ENCODE results near the gene SKI.
"Not testable (repeated sequence)": the region's sequence is repeated elsewhere in the genome, so short reads cannot be mapped to it uniquely, and the experiment has no call there.

SKI gene

GRCh38 chr1:2323451-2323974, 95.4 kb downstream of the SKI start:
- Histone ChIP-seq H3K4me3 (ENCODE audit: extremely low read depth, insufficient read depth, low read length, poor library complexity, severe bottlenecking) (no peak overlapping the region), H3K4me1 (ENCODE audit: control insufficient read depth, insufficient read depth, low read length, poor library complexity, severe bottlenecking) (peaks cover 20% of the 10 kb centered on the region), H3K9me3 (ENCODE audit: control insufficient read depth, low read length) (no peaks in the 10 kb centered on the region), H3K27ac (ENCODE audit: low read depth, low read length, severe bottlenecking) (no peak overlapping the region), H3K36me3 (ENCODE audit: control insufficient read depth, insufficient read depth, low read length) (no peaks in the 10 kb centered on the region)
- WGBS, 2 experiments (ENCODE audit: insufficient coverage in 2 of 2): 92 to 98% methylated on average over 12 of the region's 16 CpGs

DNA sequence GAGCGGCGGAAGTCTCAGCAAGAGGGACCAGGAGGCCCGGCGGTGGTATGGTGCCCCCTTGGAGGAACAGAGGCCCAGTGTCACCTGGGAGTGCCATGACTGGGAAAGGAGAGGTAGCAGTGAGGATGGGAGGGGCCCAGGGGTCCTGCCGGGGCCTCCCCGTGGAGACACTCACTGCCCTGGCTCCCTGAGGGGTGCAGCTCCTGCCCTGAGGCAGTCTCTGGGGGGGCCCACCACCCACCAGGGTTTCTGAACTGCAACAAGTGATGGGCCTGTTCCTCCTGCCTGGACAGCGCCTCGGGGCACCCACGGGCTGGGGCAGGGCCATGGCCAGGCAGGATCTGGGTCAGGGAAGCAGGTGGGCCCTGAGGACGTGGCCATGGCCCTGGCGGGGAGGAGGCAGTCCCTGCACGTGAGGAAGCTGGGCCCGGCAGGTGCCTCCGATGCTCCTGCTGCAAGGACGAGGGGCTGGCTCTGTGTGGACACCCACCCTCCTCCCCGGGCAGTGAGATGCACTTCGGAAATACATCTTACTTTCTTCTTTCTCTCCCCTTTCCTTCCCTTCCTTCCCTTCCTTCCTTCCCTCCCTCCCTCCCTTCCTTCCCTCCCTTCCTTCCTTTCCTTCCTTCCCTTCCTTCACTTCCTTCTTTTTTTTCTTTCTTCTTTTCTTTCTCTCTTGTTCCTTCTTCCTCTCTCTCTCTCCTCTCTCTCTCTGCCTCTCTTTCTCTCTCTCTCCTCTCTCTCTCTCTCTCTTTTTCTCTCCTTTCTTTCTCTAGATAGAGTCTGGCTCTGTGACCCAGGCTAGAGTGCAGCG, 96.6 kb downstream of the SKI start:
- Histone ChIP-seq H3K36me3 (ENCODE audit: control insufficient read depth, insufficient read depth, low read length) (no peaks in the 10 kb centered on the region), H3K4me3 (ENCODE audit: extremely low read depth, insufficient read depth, low read length, poor library complexity, severe bottlenecking) (no peak overlapping the region), H3K9me3 (ENCODE audit: control insufficient read depth, low read length) (no peaks in the 10 kb centered on the region), H3K4me1 (ENCODE audit: control insufficient read depth, insufficient read depth, low read length, poor library complexity, severe bottlenecking) (peaks cover 20% of the 10 kb centered on the region), H3K27ac (ENCODE audit: low read depth, low read length, severe bottlenecking) (no peak overlapping the region)
- 89% methylated on average over 15 to 16 of the region's 18 CpGs for WGBS, 2 experiments (ENCODE audit: insufficient coverage in 2 of 2)

DNA sequence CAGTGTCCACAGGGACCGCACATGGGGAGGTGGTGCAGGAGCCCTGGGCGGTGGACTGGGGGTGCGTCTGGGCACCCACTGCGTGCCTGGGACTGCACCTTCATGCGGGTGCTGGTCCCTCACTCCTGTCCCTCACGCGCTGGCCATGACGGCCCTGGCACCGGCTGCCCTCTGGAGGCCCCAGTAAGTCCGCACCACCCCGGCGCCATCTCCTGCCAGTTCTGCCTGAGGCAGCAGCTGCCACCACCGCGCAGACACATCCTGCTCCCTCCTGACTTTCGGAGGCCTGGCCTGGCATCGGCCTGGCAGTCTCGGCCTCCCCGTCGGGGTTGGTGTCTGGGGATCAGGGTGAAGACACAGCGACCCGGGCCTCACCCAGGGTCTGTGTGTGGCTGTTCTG, 98.4 kb downstream of the SKI start:
- peaks cover 14% of the 10 kb centered on the region for H3K4me1 ChIP-seq (ENCODE audit: control insufficient read depth, insufficient read depth, low read length, poor library complexity, severe bottlenecking)
- H3K9me3 ChIP-seq (ENCODE audit: control insufficient read depth, low read length): no peaks in the 10 kb centered on the region
- H3K36me3 ChIP-seq (ENCODE audit: control insufficient read depth, insufficient read depth, low read length): no peaks in the 10 kb centered on the region
- H3K4me3 ChIP-seq (ENCODE audit: extremely low read depth, insufficient read depth, low read length, poor library complexity, severe bottlenecking): no peak overlapping the region
- H3K27ac ChIP-seq (ENCODE audit: low read depth, low read length, severe bottlenecking): no peak overlapping the region
- WGBS, 2 experiments (ENCODE audit: insufficient coverage in 2 of 2): 92 to 94% methylated on average over 18 to 20 of the region's 21 CpGs

- 91 to 95% methylated on average over 2 of the region's 2 CpGs for WGBS, 2 experiments (ENCODE audit: insufficient coverage in 2 of 2)
Observed at GRCh38 chr1:2327162-2327561, 99.0 kb downstream of the SKI start.

DNA sequence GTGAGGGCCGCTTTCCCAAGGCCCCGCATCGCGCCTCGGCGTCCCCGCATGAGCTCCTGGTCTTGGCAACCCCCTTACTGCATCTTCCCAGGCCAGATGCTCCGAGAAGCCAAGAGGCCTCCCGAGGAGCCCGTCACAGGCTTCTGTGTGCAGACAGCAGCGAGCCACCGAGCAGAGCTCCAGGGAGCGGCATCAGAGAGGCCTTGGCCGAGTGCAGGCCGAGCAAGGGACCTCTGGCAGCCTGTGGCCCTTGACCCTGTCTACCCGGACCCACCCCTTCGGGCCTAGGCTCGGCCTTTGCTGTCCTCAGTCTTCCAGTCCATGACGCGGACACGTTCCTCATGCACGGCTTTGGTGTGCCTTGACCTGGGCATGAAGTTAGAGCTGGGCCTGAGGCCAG, 99.7 kb downstream of the SKI start:
- H3K4me1 ChIP-seq (ENCODE audit: control insufficient read depth, insufficient read depth, low read length, poor library complexity, severe bottlenecking): peaks cover under 1% of the 10 kb centered on the region
- H3K4me3 ChIP-seq (ENCODE audit: extremely low read depth, insufficient read depth, low read length, poor library complexity, severe bottlenecking): no peak overlapping the region
- H3K9me3 ChIP-seq (ENCODE audit: control insufficient read depth, low read length): no peaks in the 10 kb centered on the region
- no peaks in the 10 kb centered on the region for H3K36me3 ChIP-seq (ENCODE audit: control insufficient read depth, insufficient read depth, low read length)
- WGBS, 2 experiments (ENCODE audit: insufficient coverage in 2 of 2): 92 to 94% methylated on average over 22 of the region's 22 CpGs
- H3K27ac ChIP-seq (ENCODE audit: low read depth, low read length, severe bottlenecking): no peak overlapping the region

More at GRCh38 chr1:2327162-2327561, 99.0 kb downstream of the SKI start:
- not testable (repeated sequence) for H3K4me3 ChIP-seq (ENCODE audit: extremely low read depth, insufficient read depth, low read length, poor library complexity, severe bottlenecking); H3K4me1 ChIP-seq (ENCODE audit: control insufficient read depth, insufficient read depth, low read length, poor library complexity, severe bottlenecking); H3K36me3 ChIP-seq (ENCODE audit: control insufficient read depth, insufficient read depth, low read length); H3K27ac ChIP-seq (ENCODE audit: low read depth, low read length, severe bottlenecking); H3K9me3 ChIP-seq (ENCODE audit: control insufficient read depth, low read length)

DNA sequence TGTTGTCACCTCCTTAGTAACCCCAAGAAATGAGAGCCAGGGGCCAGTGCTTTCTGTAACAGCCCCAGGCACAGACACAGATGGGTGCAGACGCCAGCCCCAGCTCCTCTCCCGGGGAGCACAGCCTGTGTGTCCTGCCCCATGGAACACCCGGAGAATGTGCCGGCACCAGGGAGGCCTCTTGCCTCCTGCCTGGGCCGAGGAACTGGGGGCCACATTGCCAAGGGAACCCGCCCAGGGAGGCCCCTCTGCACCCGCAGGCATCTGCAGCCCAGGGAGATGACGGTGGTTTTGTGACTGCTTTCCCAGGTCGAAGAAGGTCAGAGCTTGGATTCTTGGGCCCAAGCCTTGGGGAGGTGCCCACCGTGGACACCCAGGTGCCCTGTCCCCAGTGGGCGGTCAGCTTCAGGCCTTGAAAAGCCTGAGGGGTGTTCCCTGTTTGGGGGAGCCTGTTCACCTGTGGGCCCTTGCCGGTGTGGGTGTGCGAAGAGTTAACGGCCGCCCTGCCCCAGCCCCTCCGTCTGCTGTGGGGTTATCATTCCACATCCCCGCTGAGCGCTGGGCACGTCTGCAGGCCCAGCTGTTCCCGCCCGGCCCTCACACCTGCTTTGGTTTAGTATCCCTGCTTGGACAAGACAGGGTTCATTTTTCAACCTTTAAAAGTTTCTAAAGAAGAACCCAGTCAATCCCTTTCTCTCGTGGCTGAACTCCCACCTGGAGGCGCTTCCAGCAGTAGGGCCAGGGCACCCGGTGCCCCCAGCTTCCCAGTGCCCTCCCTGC, 100.7 kb downstream of the SKI start:
- no peaks in the 10 kb centered on the region for H3K9me3 ChIP-seq (ENCODE audit: control insufficient read depth, low read length)
- H3K27ac ChIP-seq (ENCODE audit: low read depth, low read length, severe bottlenecking): no peak overlapping the region
- no peaks in the 10 kb centered on the region for H3K36me3 ChIP-seq (ENCODE audit: control insufficient read depth, insufficient read depth, low read length)
- 89 to 96% methylated on average over 20 to 24 of the region's 24 CpGs for WGBS, 2 experiments (ENCODE audit: insufficient coverage in 2 of 2)
- H3K4me3 ChIP-seq (ENCODE audit: extremely low read depth, insufficient read depth, low read length, poor library complexity, severe bottlenecking): no peak overlapping the region
- no peaks in the 10 kb centered on the region for H3K4me1 ChIP-seq (ENCODE audit: control insufficient read depth, insufficient read depth, low read length, poor library complexity, severe bottlenecking)

- H3K36me3 ChIP-seq (ENCODE audit: control insufficient read depth, insufficient read depth, low read length): no peaks in the 10 kb centered on the region
- H3K4me3 ChIP-seq (ENCODE audit: extremely low read depth, insufficient read depth, low read length, poor library complexity, severe bottlenecking): no peak overlapping the region
- H3K9me3 ChIP-seq (ENCODE audit: control insufficient read depth, low read length): no peaks in the 10 kb centered on the region
- no peaks in the 10 kb centered on the region for H3K4me1 ChIP-seq (ENCODE audit: control insufficient read depth, insufficient read depth, low read length, poor library complexity, severe bottlenecking)
- H3K27ac ChIP-seq (ENCODE audit: low read depth, low read length, severe bottlenecking): no peak overlapping the region
- WGBS, 2 experiments (ENCODE audit: insufficient coverage in 2 of 2): 92% methylated on average over 12 of the region's 12 CpGs
Observed at GRCh38 chr1:2330035-2330434, 101.9 kb downstream of the SKI start.

- H3K27ac ChIP-seq (ENCODE audit: low read depth, low read length, severe bottlenecking): no peak overlapping the region
- no peaks in the 10 kb centered on the region for H3K9me3 ChIP-seq (ENCODE audit: control insufficient read depth, low read length)
- H3K4me3 ChIP-seq (ENCODE audit: extremely low read depth, insufficient read depth, low read length, poor library complexity, severe bottlenecking): no peak overlapping the region
- H3K4me1 ChIP-seq (ENCODE audit: control insufficient read depth, insufficient read depth, low read length, poor library complexity, severe bottlenecking): no peaks in the 10 kb centered on the region
- 92 to 96% methylated on average over 29 to 31 of the region's 31 CpGs for WGBS, 2 experiments (ENCODE audit: insufficient coverage in 2 of 2)
- H3K36me3 ChIP-seq (ENCODE audit: control insufficient read depth, insufficient read depth, low read length): no peaks in the 10 kb centered on the region
Observed at GRCh38 chr1:2330519-2331199, 102.5 kb downstream of the SKI start.

GRCh38 chr1:2331200-2331544, 103.1 kb downstream of the SKI start:
- WGBS, 2 experiments (ENCODE audit: insufficient coverage in 2 of 2): 95 to 97% methylated on average over 9 to 11 of the region's 11 CpGs
- H3K9me3 ChIP-seq (ENCODE audit: control insufficient read depth, low read length): no peaks in the 10 kb centered on the region
- H3K36me3 ChIP-seq (ENCODE audit: control insufficient read depth, insufficient read depth, low read length): no peaks in the 10 kb centered on the region
- no peak overlapping the region for H3K27ac ChIP-seq (ENCODE audit: low read depth, low read length, severe bottlenecking)
- H3K4me1 ChIP-seq (ENCODE audit: control insufficient read depth, insufficient read depth, low read length, poor library complexity, severe bottlenecking): no peaks in the 10 kb centered on the region
- H3K4me3 ChIP-seq (ENCODE audit: extremely low read depth, insufficient read depth, low read length, poor library complexity, severe bottlenecking): no peak overlapping the region

- H3K27ac ChIP-seq (ENCODE audit: low read depth, low read length, severe bottlenecking); H3K4me3 ChIP-seq (ENCODE audit: extremely low read depth, insufficient read depth, low read length, poor library complexity, severe bottlenecking); H3K9me3 ChIP-seq (ENCODE audit: control insufficient read depth, low read length); H3K4me1 ChIP-seq (ENCODE audit: control insufficient read depth, insufficient read depth, low read length, poor library complexity, severe bottlenecking); H3K36me3 ChIP-seq (ENCODE audit: control insufficient read depth, insufficient read depth, low read length): not testable (repeated sequence)
- 94% methylated on average over 6 to 11 of the region's 33 CpGs for WGBS, 2 experiments (ENCODE audit: insufficient coverage in 2 of 2)
Observed at GRCh38 chr1:2331580-2331979, 103.5 kb downstream of the SKI start.

All from mesodermal cell (in vitro differentiated cells).